ENCODE results near the gene SHISA9. TPM values are rescaled to one million over a fixed set of nuclear protein-coding genes. Genes with fewer than 3 reads are reported as not detected.

The SHISA9 gene
- total and polyA plus RNA-seq, 8 donors = 0.15 to 1.3 (median 0.38) TPM; not detected in 4

DNA sequence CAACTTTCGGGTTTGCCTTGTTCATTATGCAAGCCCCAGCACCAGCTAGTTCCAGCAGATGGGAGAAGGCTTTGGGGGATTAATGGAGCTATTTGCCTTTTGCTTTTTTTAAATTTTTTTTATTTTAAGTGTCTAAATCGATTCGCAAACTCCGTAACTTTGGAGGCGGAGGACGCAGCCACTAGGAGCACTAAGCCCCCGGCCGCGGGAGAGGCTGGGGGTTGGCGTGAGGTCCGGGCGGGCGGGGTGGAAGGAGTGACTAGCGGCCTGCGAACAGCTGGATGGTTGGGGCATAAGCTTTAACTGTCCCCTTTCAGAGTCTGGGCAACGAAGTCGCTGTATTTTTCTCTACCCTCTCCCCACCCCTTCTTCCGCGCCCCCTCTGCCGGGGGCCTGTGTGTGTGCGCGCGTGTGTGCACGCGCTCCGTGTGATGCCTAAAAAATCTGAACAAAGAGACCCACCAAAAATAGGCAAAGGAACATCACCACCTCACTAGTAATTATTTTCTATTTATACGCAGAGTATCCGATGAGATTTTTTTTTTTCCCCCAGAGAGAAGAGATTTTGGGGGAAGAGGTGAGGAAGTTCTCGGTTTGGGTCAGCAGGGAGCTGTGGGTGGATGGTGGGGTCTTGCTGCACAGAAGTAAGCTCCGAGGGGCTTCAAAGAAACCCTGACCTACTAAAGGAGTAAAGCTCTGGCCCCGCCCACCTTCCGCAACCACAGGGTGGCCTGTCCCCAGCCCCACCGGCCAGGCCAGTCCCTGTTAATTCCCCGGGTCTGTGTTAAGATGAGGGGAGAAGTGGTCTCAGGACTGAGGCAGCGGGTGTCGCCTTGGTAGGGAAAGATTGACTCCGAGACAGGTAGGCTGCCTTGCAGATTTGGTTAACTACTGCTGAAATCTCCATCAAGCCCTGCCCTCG, 2.3 kb downstream of the SHISA9 start:
- H3K36me3 ChIP-seq = no peaks in the 10 kb centered on the region
- peaks cover 0 to 39% (median 16%) of the 10 kb centered on the region in 4 donors for H3K4me1 ChIP-seq
- no peak overlapping the region for H3K27ac ChIP-seq
- peaks cover 5 to 86% (median 58%) of the 10 kb centered on the region in 3 donors for H3K27me3 ChIP-seq
- DNase-seq = peak in 1 of 2 donors; percentile 18
- TF ChIP-seq EP300 (IDR thresholded peaks at IDR 0.05) (no peak), POLR2A (IDR thresholded peaks at IDR 0.05) (no peak), POLR2AphosphoS5 (IDR thresholded peaks at IDR 0.05) (no peak)
- TF ChIP-seq, protein P1, sequence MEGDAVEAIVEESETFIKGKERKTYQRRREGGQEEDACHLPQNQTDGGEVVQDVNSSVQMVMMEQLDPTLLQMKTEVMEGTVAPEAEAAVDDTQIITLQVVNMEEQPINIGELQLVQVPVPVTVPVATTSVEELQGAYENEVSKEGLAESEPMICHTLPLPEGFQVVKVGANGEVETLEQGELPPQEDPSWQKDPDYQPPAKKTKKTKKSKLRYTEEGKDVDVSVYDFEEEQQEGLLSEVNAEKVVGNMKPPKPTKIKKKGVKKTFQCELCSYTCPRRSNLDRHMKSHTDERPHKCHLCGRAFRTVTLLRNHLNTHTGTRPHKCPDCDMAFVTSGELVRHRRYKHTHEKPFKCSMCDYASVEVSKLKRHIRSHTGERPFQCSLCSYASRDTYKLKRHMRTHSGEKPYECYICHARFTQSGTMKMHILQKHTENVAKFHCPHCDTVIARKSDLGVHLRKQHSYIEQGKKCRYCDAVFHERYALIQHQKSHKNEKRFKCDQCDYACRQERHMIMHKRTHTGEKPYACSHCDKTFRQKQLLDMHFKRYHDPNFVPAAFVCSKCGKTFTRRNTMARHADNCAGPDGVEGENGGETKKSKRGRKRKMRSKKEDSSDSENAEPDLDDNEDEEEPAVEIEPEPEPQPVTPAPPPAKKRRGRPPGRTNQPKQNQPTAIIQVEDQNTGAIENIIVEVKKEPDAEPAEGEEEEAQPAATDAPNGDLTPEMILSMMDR (IDR thresholded peaks at IDR 0.05) = no peak
- no peaks in the 10 kb centered on the region for H3K9me3 ChIP-seq
- peak overlapping the region; percentile 3 to 38 (median 35) for H3K4me3 ChIP-seq
- intact Hi-C loops (cut with DNase I; ENCODE audit: low total_unique reads) = no loop called here
- 3 to 7% (median 5%) methylated on average over 35 to 38 of the region's 38 CpGs for WGBS, 5 donors

DNA sequence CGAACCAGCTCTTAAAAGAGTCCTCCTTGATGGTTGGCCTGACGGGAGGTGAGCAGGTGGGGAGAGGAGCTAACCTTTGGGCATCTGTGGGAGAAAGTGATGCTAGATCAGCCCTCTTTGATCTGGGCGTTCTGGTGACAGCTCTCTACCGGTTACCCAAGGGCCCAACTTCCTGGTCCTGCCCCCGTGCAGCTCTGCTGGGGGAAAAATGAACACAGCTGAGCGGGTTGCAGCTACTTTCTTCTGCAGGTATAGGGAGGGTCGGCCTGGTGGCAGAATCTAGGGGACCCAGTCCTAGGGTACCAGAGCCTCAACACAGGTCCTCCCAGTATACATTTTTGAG, 2.9 kb downstream of the SHISA9 start:
- peaks cover 5 to 80% (median 58%) of the 10 kb centered on the region in 3 donors for H3K27me3 ChIP-seq
- H3K27ac ChIP-seq = no peak overlapping the region
- no peak for TF ChIP-seq POLR2AphosphoS5 (IDR thresholded peaks at IDR 0.05)
- no peak for TF ChIP-seq EP300 (IDR thresholded peaks at IDR 0.05)
- TF ChIP-seq, protein P1 (IDR thresholded peaks at IDR 0.05) = no peak

DNA sequence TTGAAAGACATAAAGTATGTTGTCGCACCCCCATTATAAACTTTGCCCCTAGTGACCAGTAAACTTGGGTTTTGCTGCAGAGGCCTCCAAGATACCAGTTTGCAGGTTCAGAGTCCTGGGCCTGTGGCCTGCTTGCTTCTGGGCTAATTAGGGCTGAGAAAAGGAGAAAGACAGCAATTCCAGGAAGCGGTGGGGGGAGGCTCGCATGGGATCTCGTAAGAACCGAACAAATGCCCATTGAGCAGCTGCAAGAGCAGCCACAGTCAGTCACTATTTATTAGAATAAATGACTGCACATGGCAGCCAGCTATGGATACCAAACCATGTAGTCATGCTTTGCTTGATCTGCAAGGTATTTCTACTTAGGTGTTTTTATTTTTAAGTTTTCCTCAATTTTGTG, 4.9 kb downstream of the SHISA9 start:
- WGBS, 5 donors = 56 to 82% (median 71%) methylated on average over 5 of the region's 5 CpGs

More for the DNA sequence above, 2.9 kb downstream of the SHISA9 start:
- H3K4me3 ChIP-seq = no peak overlapping the region
- WGBS, 5 donors = 19 to 29% (median 25%) methylated on average over 3 to 7 of the region's 7 CpGs
- no peaks in the 10 kb centered on the region for H3K9me3 ChIP-seq
- no peak for DNase-seq
- intact Hi-C loops (cut with DNase I; ENCODE audit: low total_unique reads) = no loop called here
- H3K4me1 ChIP-seq = peaks cover 0 to 39% (median 16%) of the 10 kb centered on the region in 4 donors
- no peaks in the 10 kb centered on the region for H3K36me3 ChIP-seq

DNA sequence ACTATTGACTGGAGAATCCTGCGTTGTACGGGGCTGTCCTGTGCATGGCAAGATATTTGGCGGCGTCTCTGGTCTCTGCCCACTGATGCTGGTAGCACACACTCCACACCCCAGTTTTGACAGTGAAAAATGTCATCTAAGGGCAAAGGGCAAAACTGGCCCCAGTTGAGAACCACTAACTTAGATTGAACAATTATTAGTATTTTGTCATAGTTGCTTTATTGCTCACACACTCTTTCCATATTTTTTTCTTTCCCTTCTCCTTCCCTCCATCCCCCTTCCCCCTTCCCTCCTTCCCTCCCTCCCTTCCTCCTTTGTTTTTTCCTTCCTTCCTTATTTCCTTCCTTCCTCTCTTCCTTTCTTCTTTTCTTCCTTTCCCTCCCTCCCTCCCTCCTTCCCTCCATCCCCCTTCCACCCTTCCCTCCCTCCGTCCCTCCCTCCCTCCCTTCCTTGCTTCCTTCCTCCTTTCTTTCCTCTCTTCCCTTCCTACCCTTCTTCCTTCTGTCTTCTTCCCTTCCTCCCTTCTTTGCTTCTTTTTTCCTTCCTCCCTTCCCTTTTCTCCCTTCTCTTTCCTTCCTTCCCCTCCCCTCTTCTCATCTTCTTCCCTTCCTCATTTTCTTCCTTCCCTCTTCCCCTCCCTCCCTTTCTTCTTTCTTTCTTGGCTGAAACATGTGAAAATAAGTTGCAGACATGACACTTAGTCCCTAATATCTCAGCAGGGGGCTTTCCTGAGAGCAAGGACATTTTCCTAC, 5.5 kb downstream of the SHISA9 start:
- no peaks in the 10 kb centered on the region for H3K36me3 ChIP-seq
- 75 to 88% (median 85%) methylated on average over 5 of the region's 5 CpGs for WGBS, 5 donors
- H3K27me3 ChIP-seq = peaks cover 5 to 54% (median 39%) of the 10 kb centered on the region in 3 donors
- H3K9me3 ChIP-seq = no peaks in the 10 kb centered on the region
- TF ChIP-seq, protein P1 (IDR thresholded peaks at IDR 0.05) = no peak
- TF ChIP-seq POLR2AphosphoS5 (IDR thresholded peaks at IDR 0.05) = no peak
- no peak for TF ChIP-seq EP300 (IDR thresholded peaks at IDR 0.05)
- TF ChIP-seq POLR2A (IDR thresholded peaks at IDR 0.05) = no peak
- H3K4me3 ChIP-seq = no peak overlapping the region
- H3K4me1 ChIP-seq = peaks cover 0 to 22% (median 10%) of the 10 kb centered on the region in 4 donors
- intact Hi-C loops (cut with DNase I; ENCODE audit: low total_unique reads) = no loop called here
- DNase-seq = no peak
- no peak overlapping the region for H3K27ac ChIP-seq

More for the DNA sequence above, 4.9 kb downstream of the SHISA9 start:
- TF ChIP-seq EP300 (IDR thresholded peaks at IDR 0.05) = no peak
- no peak for TF ChIP-seq POLR2AphosphoS5 (IDR thresholded peaks at IDR 0.05)
- no peak for TF ChIP-seq POLR2A (IDR thresholded peaks at IDR 0.05)
- DNase-seq = peak in 1 of 2 donors; percentile 25
- Histone ChIP-seq H3K27me3 (peaks cover 5 to 61% (median 46%) of the 10 kb centered on the region in 3 donors), H3K36me3 (no peaks in the 10 kb centered on the region), H3K27ac (no peak overlapping the region), H3K4me3 (no peak overlapping the region), H3K9me3 (no peaks in the 10 kb centered on the region), H3K4me1 (peaks cover 0 to 28% (median 14%) of the 10 kb centered on the region in 4 donors)
- intact Hi-C loops (cut with DNase I; ENCODE audit: low total_unique reads) = no loop called here

Data from stomach (tissue), 9 donors.